Type B pancreatic cell (in vitro differentiated cells): ENCODE results near the gene SPC24. TPM values are rescaled to one million over a fixed set of nuclear protein-coding genes. Genes with fewer than 3 reads are reported as not detected.
A peak's percentile ranks its signal among the peaks of the same experiment; 100 is the strongest.
"Not testable (repeated sequence)": the region's sequence is repeated elsewhere in the genome, so short reads cannot be mapped to it uniquely, and the experiment has no call there.

ENCODE experiments used
- DNase-seq: peaks from one replicate; pipeline ENCODE4 v3.0.0; 2021; ENCODE audit warnings: mixed read lengths; ENCODE audit not compliant: unreplicated experiment; ENCODE audit errors: extremely low spot score
- H3K27ac Mint-ChIP-seq: 2 replicates; pipeline ENCODE4 v1.8.0; 2021; ENCODE audit warnings: mild to moderate bottlenecking, mixed read lengths
- H3K27me3 Mint-ChIP-seq: 2 replicates; pipeline ENCODE4 v1.8.0; 2021; ENCODE audit warnings: mixed read lengths
- H3K36me3 Mint-ChIP-seq: 2 replicates; pipeline ENCODE4 v1.8.0; 2021; ENCODE audit warnings: mixed read lengths
- H3K4me1 Mint-ChIP-seq: one replicate; pipeline ENCODE4 v1.8.0; 2021; ENCODE audit warnings: mixed read lengths; ENCODE audit not compliant: unreplicated experiment
- H3K4me3 Mint-ChIP-seq: 2 replicates; pipeline ENCODE4 v1.8.0; 2021; ENCODE audit warnings: mild to moderate bottlenecking, mixed read lengths
- H3K9me3 Mint-ChIP-seq: 2 replicates; pipeline ENCODE4 v1.8.0; 2021; ENCODE audit warnings: mixed read lengths
- total RNA-seq: library from RNA; stranded (reverse); gene quantifications from 2 replicates; pipeline ENCODE4 v1.2.1, GENCODE V29; 2021; ENCODE audit warnings: low replicate concordance
- TF ChIP-seq, protein P1 (sequence below): fragments of 200-600 bp; sonication (generic); conservative IDR thresholded peaks from 2 replicates; pipeline ENCODE4 v1.5.0; 2021; ENCODE audit warnings: antibody characterized with exemption, mild to moderate bottlenecking

Gene SPC24
- total RNA-seq, 1 donor from 2014 or later = 43.2 TPM

DNA sequence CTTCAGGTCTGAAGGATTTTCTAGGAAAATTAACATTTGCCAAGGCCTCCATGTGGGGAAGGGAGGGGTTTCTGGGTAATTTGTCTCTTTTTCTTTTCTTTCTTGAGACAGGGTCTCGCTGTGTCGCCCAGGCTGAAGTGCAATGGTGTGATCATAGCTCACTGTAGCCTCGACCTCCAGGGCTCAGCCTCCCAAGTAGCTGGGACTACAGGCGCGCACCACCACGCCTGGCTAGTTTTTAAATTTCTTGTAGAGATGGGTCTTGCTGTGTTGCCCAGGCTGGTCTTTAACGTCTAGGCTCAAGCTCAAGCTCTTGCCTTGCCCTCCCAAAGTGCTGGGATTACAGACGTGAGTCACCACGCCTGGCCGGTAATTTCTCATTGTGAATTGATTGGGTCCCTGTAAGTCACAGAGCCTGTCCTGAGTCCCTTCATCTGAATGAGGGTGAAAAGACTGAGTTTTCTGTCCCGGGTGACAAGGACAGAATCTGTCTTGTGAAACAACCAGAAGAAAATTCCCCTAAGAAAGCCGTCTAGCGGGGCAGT lies 10.0 kb upstream of the SPC24 start:
- H3K4me1 Mint-ChIP-seq = no peaks in the 10 kb centered on the region
- TF ChIP-seq, protein P1, sequence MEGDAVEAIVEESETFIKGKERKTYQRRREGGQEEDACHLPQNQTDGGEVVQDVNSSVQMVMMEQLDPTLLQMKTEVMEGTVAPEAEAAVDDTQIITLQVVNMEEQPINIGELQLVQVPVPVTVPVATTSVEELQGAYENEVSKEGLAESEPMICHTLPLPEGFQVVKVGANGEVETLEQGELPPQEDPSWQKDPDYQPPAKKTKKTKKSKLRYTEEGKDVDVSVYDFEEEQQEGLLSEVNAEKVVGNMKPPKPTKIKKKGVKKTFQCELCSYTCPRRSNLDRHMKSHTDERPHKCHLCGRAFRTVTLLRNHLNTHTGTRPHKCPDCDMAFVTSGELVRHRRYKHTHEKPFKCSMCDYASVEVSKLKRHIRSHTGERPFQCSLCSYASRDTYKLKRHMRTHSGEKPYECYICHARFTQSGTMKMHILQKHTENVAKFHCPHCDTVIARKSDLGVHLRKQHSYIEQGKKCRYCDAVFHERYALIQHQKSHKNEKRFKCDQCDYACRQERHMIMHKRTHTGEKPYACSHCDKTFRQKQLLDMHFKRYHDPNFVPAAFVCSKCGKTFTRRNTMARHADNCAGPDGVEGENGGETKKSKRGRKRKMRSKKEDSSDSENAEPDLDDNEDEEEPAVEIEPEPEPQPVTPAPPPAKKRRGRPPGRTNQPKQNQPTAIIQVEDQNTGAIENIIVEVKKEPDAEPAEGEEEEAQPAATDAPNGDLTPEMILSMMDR = no peak
- H3K27ac Mint-ChIP-seq = no peak overlapping the region
- H3K27me3 Mint-ChIP-seq = no peaks in the 10 kb centered on the region
- H3K9me3 Mint-ChIP-seq = no peaks in the 10 kb centered on the region
- DNase-seq = no peak
- peaks cover 9% of the 10 kb centered on the region for H3K36me3 Mint-ChIP-seq
- H3K4me3 Mint-ChIP-seq = no peak overlapping the region

DNA sequence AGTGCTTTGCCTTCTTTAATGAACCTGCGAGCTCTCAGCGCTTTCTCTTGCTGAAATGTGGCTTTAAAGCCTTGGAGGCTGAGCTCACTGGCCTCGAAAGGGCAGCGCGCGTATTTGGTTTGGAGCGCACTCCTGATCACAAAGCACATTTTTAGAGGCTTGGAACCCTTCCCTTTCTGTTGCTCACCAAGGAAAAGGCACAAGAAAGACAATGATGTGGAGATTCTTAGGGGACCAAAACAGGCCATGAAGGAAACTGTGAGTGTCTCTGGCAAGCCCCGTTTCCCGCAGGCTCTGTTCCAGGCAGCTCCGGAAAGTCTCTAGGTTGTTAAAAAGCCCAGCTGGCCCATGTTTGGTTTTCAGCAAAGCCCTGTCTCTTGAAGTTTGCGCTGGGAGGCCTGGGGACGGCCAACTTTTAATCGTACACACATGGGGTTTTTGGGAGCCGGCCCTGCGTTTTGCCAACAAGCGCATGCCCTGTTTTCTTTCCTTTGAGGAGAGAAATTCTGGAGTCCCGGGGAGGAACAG lies 9.4 kb upstream of the SPC24 start:
- TF ChIP-seq, protein P1 = no peak
- Mint-ChIP-seq H3K36me3 (peaks cover 5% of the 10 kb centered on the region), H3K27ac (no peak overlapping the region), H3K27me3 (no peaks in the 10 kb centered on the region), H3K4me3 (no peak overlapping the region), H3K9me3 (no peaks in the 10 kb centered on the region), H3K4me1 (peaks cover 3% of the 10 kb centered on the region)
- no peak for DNase-seq

DNA sequence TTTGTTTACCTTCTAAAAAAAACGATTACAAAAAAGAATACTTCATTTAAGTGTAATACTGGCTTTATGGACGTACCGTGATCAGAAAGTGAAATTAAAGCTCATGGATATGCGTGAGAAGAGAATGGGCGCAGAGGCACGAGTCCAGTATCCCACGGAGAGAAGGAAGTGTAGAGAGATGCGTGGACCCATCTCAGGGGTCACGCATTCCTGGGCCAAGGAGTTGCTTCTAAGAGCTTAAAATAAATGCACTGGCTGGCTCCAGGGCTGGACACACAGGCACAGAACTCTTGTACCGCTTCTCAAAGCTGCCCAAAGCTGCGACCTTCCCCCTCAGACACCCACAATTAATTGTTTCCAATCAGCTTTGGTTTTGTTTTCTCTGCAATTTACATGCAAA lies 8.7 kb upstream of the SPC24 start:
- Mint-ChIP-seq H3K4me3 (no peak overlapping the region), H3K9me3 (no peaks in the 10 kb centered on the region), H3K36me3 (peaks cover 4% of the 10 kb centered on the region), H3K27ac (no peak overlapping the region), H3K27me3 (no peaks in the 10 kb centered on the region), H3K4me1 (peaks cover 4% of the 10 kb centered on the region)
- TF ChIP-seq, protein P1 = no peak
- no peak for DNase-seq

DNA sequence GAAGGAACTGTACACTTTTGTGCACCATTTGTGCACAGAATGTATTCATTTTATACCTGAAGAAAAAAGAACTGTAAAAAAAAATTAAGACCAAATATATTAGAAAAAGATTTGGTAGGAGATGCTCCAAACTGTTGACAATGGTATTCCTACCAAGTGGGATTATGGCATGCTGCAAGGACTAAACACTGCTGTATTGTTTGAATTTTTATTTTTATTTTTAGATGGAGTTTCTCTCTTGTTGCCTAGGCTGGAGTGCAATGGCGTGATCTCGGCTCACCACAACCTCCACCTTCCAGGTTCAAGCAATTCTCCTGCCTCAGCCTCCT lies 4.8 kb upstream of the SPC24 start:
- H3K9me3 Mint-ChIP-seq, H3K4me3 Mint-ChIP-seq, H3K36me3 Mint-ChIP-seq, H3K27me3 Mint-ChIP-seq, H3K4me1 Mint-ChIP-seq, DNase-seq, H3K27ac Mint-ChIP-seq: not testable (repeated sequence)

DNA sequence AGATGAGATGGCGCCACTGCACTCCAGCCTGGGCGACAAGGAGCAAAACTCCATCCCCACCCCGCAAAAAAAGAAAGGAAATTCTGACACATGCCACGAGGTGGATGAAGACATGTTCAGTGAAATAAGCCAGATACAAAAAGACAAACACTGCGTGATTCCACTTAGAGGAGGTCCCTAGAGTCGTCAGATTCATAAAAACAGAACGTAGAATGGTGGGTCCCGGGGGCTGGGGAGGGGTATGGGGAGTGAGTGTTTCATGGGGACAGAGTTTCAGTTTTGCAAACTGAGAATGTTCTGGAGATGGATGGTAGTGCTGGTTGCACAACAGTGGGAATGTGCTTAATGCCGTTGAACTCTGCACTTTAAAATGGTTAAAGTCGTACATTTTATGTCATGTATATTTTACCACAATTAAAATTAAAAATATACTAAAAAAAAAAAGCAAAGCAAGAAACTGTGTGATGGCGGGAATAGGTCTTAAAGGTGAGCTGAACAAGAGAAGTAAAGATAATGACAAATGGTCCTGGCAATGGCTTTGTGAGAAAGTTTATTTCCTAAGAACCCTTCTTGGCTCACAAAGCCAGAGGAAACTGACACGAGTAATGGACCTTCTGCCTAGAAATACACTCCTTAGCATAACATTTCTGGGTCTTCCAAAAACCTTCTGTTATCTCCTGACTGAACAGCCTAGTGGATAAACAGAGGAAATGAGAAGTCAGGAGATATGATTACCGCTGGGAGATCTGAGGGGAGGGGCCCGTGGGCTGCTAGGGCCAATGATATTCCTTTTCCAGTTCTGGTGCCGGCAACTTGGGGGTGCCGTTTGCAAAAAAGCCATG lies 4.2 kb upstream of the SPC24 start:
- no peaks in the 10 kb centered on the region for H3K9me3 Mint-ChIP-seq
- DNase-seq = no peak
- no peaks in the 10 kb centered on the region for H3K27me3 Mint-ChIP-seq
- TF ChIP-seq, protein P1 = no peak
- H3K4me3 Mint-ChIP-seq = no peak overlapping the region
- no peaks in the 10 kb centered on the region for H3K36me3 Mint-ChIP-seq
- H3K4me1 Mint-ChIP-seq = peaks cover 4% of the 10 kb centered on the region
- H3K27ac Mint-ChIP-seq = no peak overlapping the region

DNA sequence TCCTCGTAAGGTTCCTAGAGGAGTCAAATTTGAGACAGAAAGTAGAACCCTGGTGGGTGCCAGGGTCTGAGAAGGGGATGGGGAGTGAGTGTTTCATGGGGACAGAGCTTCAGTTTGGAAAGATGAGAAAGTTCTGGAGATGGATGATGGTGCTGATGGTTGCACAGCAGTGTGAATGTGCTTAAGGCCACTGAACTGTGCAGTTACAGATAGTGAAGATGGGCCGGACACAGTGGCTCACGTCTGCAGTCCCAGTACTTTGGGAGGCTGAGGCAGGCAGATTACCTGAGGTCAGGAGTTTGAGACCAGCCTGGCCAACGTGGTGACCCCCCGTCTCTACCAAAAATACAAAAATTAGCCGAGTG lies 917 bp downstream of the SPC24 start:
- peaks cover 14% of the 10 kb centered on the region for H3K4me1 Mint-ChIP-seq

More for the DNA sequence above, 917 bp downstream of the SPC24 start:
- H3K27ac Mint-ChIP-seq = peak overlapping the region; percentile 19
- no peaks in the 10 kb centered on the region for H3K27me3 Mint-ChIP-seq
- H3K9me3 Mint-ChIP-seq = no peaks in the 10 kb centered on the region
- TF ChIP-seq, protein P1 = no peak
- no peaks in the 10 kb centered on the region for H3K36me3 Mint-ChIP-seq
- no peak for DNase-seq
- H3K4me3 Mint-ChIP-seq = peak overlapping the region; percentile 87
